Breast epithelium (tissue), 4 donors: ENCODE measurements around the gene NACAD. TPM values are rescaled to one million over a fixed set of nuclear protein-coding genes. Genes with fewer than 3 reads are reported as not detected.

Experiments used
- DNase-seq, 2 donors: peaks; one replicate each; pipeline ENCODE4 v3.0.0-alpha.2; 2019; ENCODE audit warnings: low spot score in 2 of 2
- H3K27ac ChIP-seq, 2 donors: fragments of 200-600 bp; sonication (generic) in 1 of 2; one replicate each; pipeline ENCODE4 v1.5.1; 2016 to 2019; ENCODE audit warnings: mild to moderate bottlenecking in 1 of 2
- H3K27me3 ChIP-seq, 2 donors: fragments of 200-600 bp; sonication (generic) in 1 of 2; one replicate each; pipeline versions ENCODE4 v1.5.1 to v1.6.0; 2017 to 2019; ENCODE audit warnings: control low read depth in 1 of 2, mild to moderate bottlenecking in 1 of 2
- H3K36me3 ChIP-seq: fragments of 200-600 bp; one replicate; pipeline ENCODE4 v1.5.1; 2019
- H3K4me1 ChIP-seq, 2 donors: fragments of 200-600 bp; sonication (generic); one replicate each; pipeline ENCODE4 v1.5.1; 2016 to 2019; ENCODE audit warnings: control low read depth in 1 of 2
- H3K4me3 ChIP-seq, 3 donors: fragments of 200-600 bp; sonication (generic); 1 replicate in 2 of 3; 2 replicates in 1 of 3; pipeline ENCODE4 v1.5.1; 2016 to 2019; ENCODE audit warnings: mild to moderate bottlenecking in 3 of 3, moderate library complexity in 2 of 3
- H3K9me3 ChIP-seq, 2 donors: fragments of 200-600 bp; sonication (generic) in 1 of 2; one replicate each; pipeline ENCODE4 v1.5.1; 2016 to 2019; ENCODE audit warnings: control low read depth in 1 of 2
- POLR2A ChIP-seq: fragments of 450-650 bp; IDR thresholded peaks from one replicate; pipeline ENCODE4 v1.6.1; 2016; ENCODE audit warnings: antibody characterized with exemption, mild to moderate bottlenecking, moderate library complexity
- POLR2AphosphoS5 ChIP-seq, 3 donors: sonication (generic); formaldehyde crosslinking; IDR thresholded peaks; one replicate each; pipeline ENCODE4 v1.6.1; 2017; ENCODE audit warnings: antibody characterized with exemption in 3 of 3
- intact Hi-C: fragments of 100-400 bp; cut with DNase I; formaldehyde crosslinking; loops from one replicate; pipeline ENCODE4 v1.15.1; 2023; ENCODE audit warnings: low total_unique reads
- total RNA-seq, 3 donors: library from RNA; depleted of rRNA; stranded (reverse); fragments of >200 nt; gene quantifications; one replicate each; pipeline ENCODE4 v1.1.0, GENCODE V29; 2016
- TF ChIP-seq, protein P1 (sequence below), 3 donors: fragments of 450-650 bp; IDR thresholded peaks; one replicate each; pipeline ENCODE4 v1.5.1; 2016 to 2017; ENCODE audit warnings: antibody characterized with exemption in 3 of 3, mild to moderate bottlenecking in 3 of 3, moderate library complexity in 3 of 3

Gene NACAD
- total RNA-seq, 3 donors from 2014 or later: 1.2 to 7.5 (median 3.2) TPM

DNA sequence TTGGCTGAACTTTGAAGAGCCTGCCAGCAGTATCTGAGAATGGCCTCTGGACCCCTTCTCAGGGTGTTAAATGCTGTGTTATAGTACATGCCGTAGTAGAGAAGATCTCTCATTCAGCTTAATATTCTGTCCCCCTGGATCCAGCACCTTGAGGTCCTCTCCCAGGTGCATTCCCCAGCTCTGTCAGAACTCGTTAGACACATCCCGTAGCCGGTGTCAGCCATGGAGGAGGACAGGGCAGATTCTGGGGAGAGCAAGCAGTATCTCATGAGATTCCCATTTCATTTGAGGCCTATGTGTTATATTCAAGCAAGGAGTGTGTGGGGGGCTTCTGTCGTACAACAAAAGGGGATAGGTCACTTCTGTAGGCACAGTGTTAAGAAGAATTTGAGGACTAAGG lies 34.8 kb downstream of the NACAD start:
- no peaks in the 10 kb centered on the region for H3K27me3 ChIP-seq
- no peaks in the 10 kb centered on the region for H3K36me3 ChIP-seq
- intact Hi-C loops: no loop called here
- TF ChIP-seq POLR2A (no peak), POLR2AphosphoS5 (IDR thresholded peaks at IDR 0.05) (no peak)
- TF ChIP-seq, protein P1, sequence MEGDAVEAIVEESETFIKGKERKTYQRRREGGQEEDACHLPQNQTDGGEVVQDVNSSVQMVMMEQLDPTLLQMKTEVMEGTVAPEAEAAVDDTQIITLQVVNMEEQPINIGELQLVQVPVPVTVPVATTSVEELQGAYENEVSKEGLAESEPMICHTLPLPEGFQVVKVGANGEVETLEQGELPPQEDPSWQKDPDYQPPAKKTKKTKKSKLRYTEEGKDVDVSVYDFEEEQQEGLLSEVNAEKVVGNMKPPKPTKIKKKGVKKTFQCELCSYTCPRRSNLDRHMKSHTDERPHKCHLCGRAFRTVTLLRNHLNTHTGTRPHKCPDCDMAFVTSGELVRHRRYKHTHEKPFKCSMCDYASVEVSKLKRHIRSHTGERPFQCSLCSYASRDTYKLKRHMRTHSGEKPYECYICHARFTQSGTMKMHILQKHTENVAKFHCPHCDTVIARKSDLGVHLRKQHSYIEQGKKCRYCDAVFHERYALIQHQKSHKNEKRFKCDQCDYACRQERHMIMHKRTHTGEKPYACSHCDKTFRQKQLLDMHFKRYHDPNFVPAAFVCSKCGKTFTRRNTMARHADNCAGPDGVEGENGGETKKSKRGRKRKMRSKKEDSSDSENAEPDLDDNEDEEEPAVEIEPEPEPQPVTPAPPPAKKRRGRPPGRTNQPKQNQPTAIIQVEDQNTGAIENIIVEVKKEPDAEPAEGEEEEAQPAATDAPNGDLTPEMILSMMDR (IDR thresholded peaks at IDR 0.05): no peak
- H3K4me1 ChIP-seq: no peaks in the 10 kb centered on the region
- H3K9me3 ChIP-seq: no peaks in the 10 kb centered on the region
- DNase-seq: peak in 1 of 2 donors; percentile 3
- H3K4me3 ChIP-seq: no peak overlapping the region
- no peak overlapping the region for H3K27ac ChIP-seq

- Histone ChIP-seq H3K4me3 (no peak overlapping the region), H3K36me3 (no peaks in the 10 kb centered on the region), H3K27ac (no peak overlapping the region), H3K4me1 (no peaks in the 10 kb centered on the region), H3K9me3 (no peaks in the 10 kb centered on the region), H3K27me3 (no peaks in the 10 kb centered on the region)
- DNase-seq: peak in 1 of 2 donors; percentile 5
- intact Hi-C loops: no loop called here
- TF ChIP-seq, protein P1 (IDR thresholded peaks at IDR 0.05): no peak
- TF ChIP-seq POLR2AphosphoS5 (IDR thresholded peaks at IDR 0.05): no peak
- no peak for TF ChIP-seq POLR2A
Measured at GRCh38 chr7:45053401-45053800, 35.4 kb downstream of the NACAD start.

DNA sequence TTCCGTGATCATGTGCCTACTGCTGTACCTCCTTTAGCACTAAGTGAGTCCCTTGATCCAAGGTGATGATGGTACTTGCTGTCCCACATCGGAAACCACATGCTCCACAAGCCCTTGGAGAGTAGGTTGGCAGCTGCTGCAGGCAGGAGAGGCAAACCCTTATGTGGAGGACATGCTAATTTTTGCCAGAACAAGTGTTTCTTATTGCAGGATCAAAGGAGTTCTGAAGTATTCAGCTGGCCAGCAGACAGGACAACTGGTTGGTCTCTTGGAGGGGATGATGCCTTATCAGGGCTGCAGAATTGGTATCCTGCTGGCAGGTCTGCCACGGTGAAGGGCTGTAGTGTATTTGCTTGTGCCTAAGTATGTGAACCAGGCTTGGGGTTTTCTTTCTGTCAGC lies 36.8 kb downstream of the NACAD start:
- no peak for TF ChIP-seq POLR2AphosphoS5 (IDR thresholded peaks at IDR 0.05)
- no peak for TF ChIP-seq POLR2A
- TF ChIP-seq, protein P1 (IDR thresholded peaks at IDR 0.05): no peak
- Histone ChIP-seq H3K4me1 (no peaks in the 10 kb centered on the region), H3K4me3 (no peak overlapping the region), H3K27ac (no peak overlapping the region), H3K36me3 (no peaks in the 10 kb centered on the region), H3K27me3 (no peaks in the 10 kb centered on the region), H3K9me3 (no peaks in the 10 kb centered on the region)
- DNase-seq: no peak
- intact Hi-C loops: no loop called here

- Histone ChIP-seq H3K27me3 (no peaks in the 10 kb centered on the region), H3K4me3 (no peak overlapping the region), H3K27ac (no peak overlapping the region), H3K36me3 (no peaks in the 10 kb centered on the region), H3K4me1 (no peaks in the 10 kb centered on the region), H3K9me3 (no peaks in the 10 kb centered on the region)
- TF ChIP-seq, protein P1 (IDR thresholded peaks at IDR 0.05): no peak
- TF ChIP-seq POLR2AphosphoS5 (IDR thresholded peaks at IDR 0.05): no peak
- no peak for TF ChIP-seq POLR2A
- intact Hi-C loops: no loop called here
- no peak for DNase-seq
Measured at GRCh38 chr7:45050198-45050597, 38.6 kb downstream of the NACAD start.

DNA sequence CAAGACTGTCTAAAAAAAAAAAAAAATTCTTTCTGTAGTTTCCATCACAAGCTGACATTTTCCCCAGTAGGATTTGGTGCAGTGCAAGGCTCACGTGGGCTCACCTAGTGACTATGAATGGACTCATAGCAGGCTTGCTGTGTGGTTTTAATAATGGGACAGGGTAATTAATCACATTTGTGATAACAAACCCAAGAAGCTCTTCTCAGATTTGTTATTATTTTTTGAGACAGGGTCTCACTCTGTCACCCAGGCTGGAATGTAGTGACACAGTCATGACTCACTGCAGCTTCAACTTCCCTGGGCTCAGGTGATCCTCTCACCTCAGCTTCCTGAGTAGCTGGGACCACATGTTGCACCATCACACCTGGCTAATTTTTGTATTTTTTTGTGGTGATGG lies 40.0 kb downstream of the NACAD start:
- no peak for DNase-seq
- no peaks in the 10 kb centered on the region for H3K4me1 ChIP-seq
- no peak overlapping the region for H3K4me3 ChIP-seq
- intact Hi-C loops: no loop called here
- H3K9me3 ChIP-seq: no peaks in the 10 kb centered on the region
- H3K27ac ChIP-seq: no peak overlapping the region
- TF ChIP-seq, protein P1 (IDR thresholded peaks at IDR 0.05): no peak
- no peak for TF ChIP-seq POLR2A
- TF ChIP-seq POLR2AphosphoS5 (IDR thresholded peaks at IDR 0.05): no peak
- H3K36me3 ChIP-seq: no peaks in the 10 kb centered on the region
- H3K27me3 ChIP-seq: no peaks in the 10 kb centered on the region
